GM21825 (cell line): Measurements from ENCODE around the gene IFT27.

Experiments
- ATAC-seq: cut with Tn5 transposase; IDR thresholded peaks from one replicate; pipeline ENCODE4 v1.9.1; 2021; ENCODE audit warnings: mild to moderate bottlenecking, moderate library complexity; ENCODE audit not compliant: unreplicated experiment

The IFT27 gene, protein sequence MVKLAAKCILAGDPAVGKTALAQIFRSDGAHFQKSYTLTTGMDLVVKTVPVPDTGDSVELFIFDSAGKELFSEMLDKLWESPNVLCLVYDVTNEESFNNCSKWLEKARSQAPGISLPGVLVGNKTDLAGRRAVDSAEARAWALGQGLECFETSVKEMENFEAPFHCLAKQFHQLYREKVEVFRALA

DNA sequence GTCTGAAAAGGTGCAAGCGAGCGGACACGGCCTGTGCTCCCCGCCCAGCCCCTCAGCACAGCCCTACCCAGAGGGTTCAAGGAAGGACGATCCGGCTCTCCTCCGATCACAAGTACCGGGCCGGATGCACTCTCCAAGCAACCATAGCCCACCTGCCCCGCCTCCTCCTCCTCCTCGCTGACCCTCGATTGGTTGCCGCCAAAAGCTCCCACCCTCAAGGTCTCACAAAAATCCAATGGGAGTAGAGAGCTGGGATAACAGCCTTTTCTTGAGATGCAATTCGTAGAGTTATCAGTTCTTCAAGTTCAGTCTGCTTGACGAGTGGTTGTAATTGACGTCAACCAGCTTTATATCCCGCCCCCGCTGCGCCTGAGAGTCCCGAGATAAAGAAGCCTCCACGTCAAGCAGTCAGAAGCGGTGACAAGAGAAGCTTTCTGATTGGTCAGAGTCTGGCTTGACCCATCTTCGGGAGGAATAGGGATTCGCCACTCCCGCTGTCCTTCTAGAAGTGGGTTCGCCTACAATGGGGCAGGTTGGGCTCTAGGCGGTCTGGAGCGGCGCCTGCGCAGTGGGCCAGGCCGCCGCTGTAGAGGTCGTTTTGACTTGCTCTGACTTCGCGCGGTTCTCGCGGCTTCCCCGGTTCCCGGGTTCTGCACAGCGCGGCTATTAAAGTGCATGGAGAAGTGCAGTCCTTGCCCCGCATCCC, at the start of gene IFT27:
IFT27 (minus strand) TSS at position 156 of the 706 bp plus-strand sequence. CDS start 412 bp downstream, outside the sequence.
- ATAC-seq: peak; percentile 85

DNA sequence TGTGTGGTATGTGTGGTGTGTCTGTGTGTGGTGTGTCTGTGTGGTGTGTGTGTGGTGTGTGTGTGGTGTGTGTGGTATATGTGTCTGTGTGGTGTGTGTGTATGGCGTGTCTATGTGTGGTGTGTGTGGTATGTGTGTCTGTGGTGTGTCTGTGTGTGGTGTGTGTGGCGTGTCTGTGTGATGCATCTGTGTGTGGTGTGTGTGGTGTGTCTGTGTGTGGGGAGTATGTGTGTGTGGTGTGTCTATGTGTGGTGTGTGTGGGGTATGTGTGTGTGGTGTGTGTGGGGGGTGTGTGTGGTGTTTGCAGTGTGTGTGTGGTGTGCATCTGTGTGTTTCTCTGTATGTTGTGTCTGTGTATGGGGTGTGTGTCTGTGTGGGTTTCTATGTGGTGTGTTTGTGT, 48.7 kb upstream of the IFT27 start:
- ATAC-seq: no peak

DNA sequence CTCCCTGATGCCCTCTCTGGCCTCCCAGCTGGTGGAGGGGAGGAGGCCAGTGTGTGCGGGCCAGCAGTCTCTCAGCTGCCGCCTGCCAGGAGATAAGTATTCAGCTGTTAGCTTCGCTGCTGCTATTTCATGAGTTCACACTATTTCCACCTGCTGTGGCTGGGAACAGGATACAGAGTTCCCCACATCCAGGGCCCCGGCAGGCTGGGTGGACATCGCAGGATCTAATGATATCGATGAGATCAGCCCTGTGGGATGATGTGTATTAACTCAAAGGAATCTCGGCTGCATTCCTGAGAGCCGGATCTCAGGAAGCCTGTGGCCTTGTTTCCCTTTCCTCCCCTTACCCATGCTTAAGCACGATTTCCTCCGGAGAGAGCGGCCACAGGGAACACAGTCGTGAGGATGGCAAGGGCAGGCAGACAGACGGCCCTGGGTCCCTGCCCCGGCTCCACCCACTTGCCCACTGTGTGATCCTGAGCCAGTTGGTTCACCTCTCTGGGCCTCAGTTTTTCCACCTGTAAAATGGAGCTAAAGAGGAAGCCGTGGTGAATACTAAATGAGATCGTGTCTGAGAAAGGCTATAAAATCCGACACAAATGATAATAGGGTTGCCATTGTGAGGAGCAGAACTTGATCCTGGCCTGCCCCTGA, 47.4 kb upstream of the IFT27 start:
- ATAC-seq: no peak

DNA sequence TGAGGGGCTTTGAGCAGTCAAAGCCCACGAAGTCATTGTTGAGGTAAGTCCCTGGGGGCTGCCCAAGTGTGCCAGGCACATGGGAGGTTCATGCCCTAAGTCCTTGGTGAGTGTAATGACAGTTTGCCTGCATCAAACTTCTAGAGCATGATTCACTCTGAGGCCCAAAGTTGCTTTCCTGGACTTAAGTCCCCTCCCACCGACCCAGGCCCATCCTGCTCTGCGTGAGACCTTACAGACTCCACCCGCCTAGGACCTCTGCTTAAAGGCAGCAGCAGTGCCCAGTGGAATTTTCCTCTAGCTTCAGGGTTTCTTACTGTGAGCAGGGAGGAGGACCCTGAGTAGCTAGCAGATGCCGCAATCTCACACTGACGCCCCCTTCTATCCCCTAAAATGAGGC, 46.7 kb upstream of the IFT27 start:
- no peak for ATAC-seq

DNA sequence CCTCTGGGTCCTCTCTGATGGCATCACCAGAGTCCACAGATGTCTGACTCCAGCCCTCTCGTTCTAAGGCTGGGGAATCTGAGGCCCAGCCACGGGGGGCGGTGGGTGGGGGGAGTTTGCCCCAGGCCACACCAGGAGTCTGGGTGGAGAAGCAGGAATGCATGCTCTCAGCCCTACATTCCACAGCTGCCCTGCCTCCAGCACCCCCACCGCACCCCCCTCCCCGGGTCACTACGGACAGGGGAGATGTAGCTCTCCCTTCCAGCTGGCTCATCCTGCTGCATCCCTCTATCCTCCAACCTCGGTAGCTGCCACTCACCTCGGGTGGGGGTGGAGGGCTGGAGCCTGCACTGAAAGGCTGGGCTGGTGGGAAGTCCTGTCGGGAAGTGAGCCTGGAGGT, 43.2 kb upstream of the IFT27 start:
- ATAC-seq: no peak

DNA sequence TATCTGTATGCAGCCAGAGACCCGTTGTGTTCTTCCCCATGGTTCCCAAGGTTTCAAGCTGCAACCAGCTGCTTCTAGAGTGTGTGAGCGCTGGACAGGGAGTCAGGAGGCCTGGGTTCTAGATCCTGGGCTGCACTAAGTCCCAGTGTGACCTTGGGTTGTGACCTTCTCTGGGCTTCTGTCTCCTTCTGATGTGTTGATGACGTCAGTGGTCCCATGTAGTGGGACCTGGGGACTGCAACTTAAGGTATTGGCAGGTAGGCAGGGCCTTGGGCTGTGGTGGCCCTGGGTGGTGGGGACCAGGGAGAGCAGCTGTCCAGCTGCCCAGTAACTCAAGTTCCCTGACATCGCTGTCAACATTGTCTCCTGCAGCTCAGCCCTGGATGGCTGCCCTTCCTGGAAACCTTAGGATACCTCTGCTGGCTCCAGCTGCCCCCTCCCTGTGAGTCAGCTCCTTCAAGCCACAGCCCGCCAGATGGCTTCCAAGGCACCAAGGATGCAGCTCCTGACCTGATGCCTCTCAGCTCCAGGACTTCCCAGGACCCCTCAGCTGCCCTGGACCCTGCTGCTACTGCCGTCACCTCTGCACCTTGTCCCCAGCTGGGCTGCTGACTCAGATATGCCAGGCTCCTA, 42.2 kb upstream of the IFT27 start:
- ATAC-seq: no peak

DNA sequence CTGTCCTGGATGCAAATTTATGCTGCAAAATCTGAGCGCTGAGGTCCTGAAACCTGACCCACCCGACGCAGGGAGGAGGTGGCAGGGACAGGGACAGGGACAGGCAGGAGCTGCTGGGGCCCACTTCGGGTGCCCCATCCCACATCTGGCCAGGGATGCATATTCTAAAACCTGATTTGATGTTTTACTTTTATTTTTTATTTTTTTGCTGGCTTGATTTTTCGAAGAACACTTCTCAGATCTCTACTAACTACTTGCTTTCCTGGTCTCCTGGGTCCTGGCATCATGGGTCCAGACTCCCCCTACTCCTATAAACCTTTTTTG, 41.6 kb upstream of the IFT27 start:
- no peak for ATAC-seq

DNA sequence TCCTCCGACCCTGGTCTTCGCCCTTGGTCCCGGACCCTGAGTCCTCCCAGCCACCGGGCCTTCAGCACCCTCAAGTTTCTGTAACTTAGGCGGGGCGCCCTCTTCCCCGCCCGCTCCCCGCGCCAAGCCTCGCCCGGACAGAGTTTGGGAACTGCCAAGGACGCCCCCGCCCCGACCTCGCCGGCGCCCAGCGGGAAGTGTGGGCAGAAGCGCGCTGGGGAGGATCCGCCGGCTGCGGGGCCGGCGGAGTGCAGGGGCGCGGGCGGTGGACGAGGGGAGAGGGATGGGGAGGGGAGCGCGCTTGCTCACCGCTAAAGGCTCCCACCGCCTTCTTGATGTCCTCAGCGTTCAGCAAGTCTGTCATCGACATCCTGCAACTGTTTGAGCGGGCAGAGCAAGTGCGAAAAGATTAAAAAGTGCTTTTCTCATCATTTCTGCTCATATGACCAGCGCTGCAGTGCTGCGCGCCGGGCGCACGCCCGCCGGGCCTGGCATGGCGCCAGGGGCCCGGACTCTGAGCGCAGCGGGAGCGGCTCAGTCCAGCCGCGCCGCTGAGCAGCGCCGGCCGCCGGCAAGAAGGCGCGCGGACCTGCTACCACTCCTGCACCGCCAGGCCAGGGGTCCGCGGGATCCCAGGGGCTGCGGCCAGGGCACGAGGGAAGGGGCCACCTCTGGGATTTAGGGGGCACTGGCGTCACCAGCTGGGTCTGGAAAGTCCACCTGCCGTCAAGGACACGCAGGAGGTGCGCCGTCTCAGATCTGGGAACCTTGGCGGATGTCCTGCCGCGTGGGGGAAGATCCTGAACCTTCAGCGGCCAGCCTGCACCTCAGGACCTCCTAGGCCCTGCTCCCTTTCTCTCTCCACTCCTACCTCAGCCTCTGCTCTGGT, 41.0 kb upstream of the IFT27 start, which contains the start of gene PVALB:
PVALB (minus strand) TSS at position 400 of the 889 bp plus-strand sequence; CDS start at position 370, 30 bp downstream.
- ATAC-seq: no peak

DNA sequence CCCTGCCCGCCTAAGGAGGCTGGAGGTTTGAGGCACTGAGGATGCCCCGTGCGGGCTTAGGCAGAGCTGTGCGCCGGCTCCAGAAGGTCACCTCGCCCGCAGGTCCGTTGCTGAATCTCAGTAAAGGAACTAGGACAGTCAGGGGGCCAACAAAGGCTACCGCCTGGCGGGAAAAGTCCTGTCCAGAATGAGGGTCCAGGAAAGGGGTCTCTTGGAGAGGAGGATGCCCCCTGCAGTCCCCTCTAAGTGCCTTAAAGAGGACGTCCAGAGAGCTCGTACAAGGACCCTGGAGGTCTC, 40.4 kb upstream of the IFT27 start:
- no peak for ATAC-seq

DNA sequence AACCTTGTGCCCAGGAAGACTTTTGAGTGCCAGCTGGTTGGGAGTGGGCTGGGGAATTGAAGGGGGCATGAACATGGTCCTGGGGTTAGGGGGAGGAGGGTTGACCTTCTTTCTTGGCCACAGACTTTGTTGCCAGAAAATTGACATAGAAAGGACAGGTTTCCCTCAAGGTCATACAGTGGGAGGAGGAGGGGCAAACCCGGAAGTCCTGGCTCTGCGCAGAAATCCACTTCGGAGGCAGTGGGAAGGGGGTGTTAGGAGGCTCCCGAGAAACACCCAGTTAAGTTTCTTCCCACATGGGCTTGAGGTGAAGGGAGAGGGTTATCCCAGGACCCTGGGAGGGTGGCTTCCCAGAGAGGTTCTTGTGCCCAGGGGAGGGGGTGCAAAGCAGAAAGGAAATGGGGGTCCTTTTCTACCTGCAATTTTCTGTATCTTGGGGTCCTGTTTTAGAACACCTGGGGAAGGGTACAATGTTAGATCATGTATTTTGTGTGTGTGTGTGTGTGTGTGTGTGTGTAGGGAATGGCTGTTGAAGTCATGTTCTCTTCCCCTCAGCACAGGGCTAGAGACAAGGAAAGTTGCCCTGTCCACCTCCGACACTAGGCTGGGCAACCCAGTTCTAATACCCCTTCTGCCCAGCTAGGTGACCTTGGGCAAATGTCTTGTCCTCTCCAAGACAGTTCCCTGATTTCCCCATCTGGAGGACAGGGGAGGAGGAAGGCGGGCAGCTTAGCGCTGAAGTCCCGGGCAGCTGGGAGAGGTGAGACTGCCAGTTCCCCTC, 39.8 kb upstream of the IFT27 start:
- no peak for ATAC-seq

DNA sequence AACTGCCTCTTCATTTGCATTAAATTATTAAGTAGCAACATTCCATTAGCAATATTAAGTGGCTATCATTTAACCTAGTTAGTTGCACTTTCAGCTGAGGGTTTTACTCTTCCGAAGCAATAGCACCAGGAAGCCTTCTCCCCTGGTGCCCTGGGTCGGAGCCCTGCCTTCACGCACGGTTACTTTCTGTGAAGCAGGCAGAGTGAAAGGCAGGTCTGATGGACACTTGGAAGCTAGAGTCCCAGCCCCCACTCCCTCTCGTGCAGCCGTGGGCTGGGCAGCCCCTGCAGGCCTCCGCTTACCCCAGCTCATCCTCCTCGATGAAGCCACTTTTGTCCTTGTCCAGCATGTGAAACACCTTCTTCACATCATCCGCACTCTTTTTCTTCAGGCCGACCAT, 38.9 kb upstream of the IFT27 start:
- no peak for ATAC-seq

DNA sequence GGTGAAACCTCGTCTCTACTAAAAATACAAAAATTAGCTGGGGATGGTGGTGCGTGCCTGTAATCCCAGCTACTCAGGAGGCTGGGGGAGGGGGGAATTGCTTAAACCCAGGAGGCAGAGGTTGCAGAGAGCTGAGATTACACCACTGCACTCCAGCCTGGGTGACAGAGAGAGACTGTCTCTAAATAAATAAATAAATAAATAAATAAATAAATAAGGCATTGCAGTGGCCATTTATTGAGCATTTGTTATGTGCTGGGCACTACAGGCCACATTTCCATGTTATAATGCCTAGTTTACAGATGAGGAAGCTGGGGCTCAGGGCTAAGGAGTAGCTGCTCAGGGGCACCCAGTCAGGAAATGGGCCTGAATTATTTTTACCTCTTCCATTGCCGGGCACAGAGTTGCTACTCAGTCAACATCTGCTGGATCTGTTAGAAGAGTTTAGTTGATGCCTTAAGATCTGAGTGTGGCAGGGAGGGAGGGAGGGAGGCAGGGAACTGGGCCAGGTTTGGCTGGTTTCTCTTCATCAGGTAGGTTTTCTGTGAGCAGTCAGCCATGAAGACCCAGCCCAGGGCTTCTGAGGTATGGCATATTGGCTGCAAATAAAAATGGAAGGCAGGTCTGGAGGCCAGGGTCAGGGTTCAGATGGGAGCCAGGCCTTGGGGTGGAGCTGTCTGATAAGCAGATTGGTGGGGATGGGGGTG, 35.3 kb upstream of the IFT27 start:
- ATAC-seq: no peak

DNA sequence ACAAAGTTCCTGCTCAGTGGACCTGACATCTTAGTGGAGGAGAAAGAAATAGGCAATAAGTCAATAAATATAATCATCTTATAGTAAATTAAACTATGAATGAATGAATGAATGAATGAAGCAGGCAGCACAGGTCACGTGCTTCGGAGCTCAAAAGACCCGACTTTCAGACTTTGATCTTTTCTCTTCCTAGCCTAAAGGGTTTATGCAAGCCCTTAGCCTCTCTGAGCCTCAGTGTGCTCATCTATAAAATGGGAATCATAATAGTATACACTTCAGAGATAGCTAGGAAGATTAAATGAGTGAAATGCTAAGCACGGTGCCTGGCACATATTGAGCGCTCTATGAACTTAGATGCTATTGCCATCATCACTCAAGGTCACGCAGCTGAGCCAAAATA, 33.4 kb upstream of the IFT27 start:
- no peak for ATAC-seq

DNA sequence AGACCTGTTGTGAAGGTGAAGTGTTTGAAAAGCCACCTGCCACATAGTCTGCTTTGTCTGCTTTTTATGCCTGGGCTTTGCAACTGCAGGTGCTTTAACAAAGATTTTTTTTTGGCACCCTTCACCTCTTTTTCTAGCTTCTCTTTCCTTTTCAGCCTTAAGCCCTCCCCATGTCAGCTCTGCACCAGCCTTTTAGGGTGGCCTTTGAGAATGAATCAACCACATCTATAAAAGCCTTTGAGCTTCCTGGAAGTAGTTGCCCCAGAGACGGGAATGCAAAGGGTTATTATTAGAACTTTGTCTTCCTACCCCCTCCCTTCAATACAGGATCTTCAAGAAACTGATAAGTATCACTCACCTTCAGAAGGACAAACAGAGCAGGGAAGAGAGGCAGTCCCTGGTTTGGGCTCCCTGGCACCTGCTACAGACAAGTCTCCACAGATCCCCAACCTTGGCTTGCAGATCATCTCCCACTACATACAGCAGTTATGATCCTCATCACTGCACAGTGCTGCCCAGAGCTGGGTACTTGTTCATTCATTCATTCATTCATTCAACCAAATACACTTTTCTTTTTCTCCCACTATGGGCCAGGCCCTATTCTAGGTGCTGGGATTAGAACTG, 32.9 kb upstream of the IFT27 start:
- ATAC-seq: no peak

DNA sequence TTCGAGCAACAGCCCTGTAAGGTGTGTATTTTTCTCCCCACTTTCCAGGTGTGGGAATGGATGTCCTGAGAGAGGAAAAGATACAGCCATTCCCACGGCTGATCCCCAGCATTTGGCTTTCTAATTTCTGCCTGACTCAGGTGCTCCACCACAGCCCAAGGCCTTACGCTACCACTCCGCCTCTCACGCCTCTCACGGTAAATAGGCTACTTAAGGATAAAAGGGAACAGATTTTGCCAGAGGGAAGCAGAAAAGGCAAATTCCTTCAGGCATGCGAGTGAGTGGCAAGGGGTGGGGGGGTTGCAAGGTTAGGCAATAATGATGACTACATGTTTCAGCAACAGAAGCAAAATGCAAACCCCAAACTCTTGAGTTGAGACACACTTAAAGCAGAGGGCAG, 31.7 kb upstream of the IFT27 start:
- ATAC-seq: no peak

DNA sequence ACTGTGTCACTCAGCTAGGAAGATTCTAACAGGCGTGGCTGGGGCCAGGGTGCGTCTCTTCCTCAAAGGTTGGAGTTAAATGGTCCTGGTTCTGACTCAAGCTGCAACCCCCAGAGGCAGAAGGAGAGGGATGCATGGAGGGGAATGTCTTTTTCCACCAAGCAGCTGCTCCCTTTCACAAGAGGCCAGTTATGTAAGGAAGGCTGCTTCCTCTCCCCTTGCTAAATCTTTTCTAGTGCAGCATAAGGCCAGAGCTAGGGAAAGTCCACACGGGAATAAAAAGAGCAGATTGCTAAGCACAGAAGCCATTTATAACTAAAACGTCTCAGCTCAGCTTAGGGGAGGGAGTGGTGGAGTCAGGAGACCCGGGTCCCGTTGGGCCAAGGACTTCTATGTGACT, 30.9 kb upstream of the IFT27 start:
- ATAC-seq: no peak

DNA sequence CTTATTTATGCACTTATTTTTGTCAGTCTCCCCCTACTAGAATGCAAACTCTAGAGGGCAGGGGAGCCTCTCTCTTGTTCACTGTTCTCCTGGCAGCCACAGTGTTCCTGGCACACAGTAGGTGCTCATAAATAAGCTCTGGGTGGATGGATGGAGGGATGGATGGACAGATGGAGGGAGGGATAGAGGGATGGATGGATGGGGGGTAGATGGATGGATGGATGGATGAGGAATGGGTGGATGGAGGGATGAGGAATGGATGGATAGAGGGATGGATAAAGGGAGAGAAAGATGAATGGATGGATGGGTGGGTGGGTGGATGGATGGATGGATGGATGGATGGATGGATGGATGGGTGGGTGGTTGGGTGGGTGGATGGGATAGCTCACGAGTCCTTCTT, 27.4 kb upstream of the IFT27 start:
- ATAC-seq: no peak

DNA sequence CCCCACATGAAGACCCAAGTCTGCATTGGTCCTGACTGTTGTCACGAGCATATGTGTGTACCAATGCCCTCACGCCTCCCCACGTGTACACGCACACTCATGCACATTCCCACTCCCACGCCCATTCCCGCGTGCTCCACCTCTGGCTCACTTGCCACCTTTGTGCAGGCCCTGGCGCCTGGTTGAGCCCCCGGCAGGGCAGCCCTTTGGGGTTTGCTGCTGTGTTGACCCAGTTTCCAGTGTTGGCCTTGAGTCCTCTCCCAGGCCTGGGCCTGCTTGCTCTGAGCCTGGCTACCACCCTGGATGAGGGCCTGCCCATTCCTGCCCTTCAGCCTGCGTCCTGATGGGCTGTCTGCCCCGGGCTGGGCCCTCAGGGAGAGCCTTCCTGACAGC, 22.8 kb upstream of the IFT27 start:
- no peak for ATAC-seq

DNA sequence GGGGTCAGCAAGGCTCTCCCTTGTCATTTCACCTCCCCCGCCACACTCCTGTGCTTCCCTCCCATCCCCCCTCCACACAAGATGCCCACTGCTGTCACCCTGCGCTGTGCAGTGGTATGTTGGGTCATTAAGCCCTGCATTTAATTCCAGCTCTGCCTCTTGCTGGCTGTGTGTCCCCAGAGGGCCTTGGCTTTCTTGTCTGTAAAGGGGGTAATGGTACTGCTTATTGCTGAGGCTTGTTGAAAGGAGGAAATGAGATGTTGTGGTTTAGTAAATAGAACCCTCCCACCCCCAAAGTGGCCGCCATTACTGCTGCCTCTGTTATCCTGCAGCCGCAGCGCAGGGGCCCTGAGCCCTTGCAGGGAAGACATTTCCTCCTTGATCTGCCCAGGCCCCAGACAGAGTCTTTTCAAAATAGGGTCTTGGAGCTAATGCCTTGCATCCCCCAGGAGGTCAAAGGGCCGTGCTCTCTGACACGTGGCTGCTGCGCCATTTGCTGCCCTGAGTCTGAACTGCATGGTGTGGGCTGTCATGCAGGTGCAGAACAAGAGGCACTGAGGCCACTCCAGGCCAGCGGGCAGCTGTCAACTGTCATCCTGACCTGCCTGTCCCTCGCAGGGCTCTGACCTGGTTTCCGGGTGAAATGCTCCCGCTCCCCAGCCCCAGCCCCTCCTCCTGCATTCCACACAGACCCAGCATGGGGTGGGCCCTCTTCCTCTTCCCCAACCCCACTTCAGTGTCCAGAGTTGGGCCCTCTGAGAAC, 22.2 kb upstream of the IFT27 start:
- no peak for ATAC-seq
